Dermis microvascular lymphatic vessel endothelial cell (primary cell): ENCODE results near the gene NPY5R. TPM values are rescaled to one million over a fixed set of nuclear protein-coding genes. Genes with fewer than 3 reads are reported as not detected.

Source experiments
- DNase-seq, 2 donors: peaks; one replicate each; pipeline versions ENCODE4 v3.0.0 to v3.0.0-alpha.2; 2010; ENCODE audit warnings: low read depth in 2 of 2
- total RNA-seq: library from RNA; depleted of rRNA; stranded (reverse); fragments of >200 nt; gene quantifications from 2 replicates; pipeline ENCODE4 v1.2.1, GENCODE V29; 2014

Gene NPY5R
- total RNA-seq, 1 donor from 2014 or later: not detected

DNA sequence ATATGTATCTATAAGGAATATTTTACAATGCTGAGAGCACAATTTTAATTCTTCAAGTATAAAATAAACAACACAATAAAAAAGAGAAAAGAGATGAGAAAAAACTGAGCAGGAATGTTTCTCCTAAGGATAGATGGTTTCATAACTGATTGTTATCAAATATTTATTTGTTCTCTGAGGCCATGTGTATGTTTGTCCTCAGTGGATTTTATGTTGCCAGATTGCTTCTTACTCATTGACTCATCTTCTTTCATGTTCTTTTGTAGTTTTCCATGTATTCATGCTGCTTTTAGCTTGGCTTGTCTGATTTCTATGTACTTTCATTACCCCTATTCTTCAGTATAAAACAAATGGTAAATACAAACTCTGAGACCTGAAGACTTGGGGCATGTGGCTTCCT is 41.2 kb downstream of the NPY5R start:
- DNase-seq: no peak

GRCh38 chr4:163385466-163385865 is 41.8 kb downstream of the NPY5R start:
- DNase-seq: no peak

GRCh38 chr4:163391756-163392155 is 48.1 kb downstream of the NPY5R start:
- DNase-seq: no peak

GRCh38 chr4:163392328-163392727 is 48.6 kb downstream of the NPY5R start:
- DNase-seq: no peak

- DNase-seq: no peak
Measured at GRCh38 chr4:163393471-163393870, 49.8 kb downstream of the NPY5R start.

DNA sequence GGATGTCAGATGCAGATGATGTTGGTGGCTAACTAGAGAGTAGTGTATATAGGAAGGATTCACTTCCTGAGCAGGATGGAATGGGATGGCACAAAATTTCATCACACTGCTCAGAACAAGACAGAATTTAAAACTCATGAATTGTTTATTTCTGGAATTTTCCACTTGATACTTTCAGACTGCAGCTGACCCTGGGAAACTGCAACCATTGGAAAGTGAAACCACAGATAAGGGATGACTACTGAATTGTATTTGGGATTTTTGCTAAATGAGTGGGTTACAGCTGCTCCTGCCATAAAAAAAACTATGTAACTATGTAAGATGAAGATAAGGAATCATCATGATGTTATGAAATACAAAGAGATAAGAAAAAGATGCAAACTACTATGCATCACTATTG is 51.4 kb downstream of the NPY5R start:
- DNase-seq: no peak

DNA sequence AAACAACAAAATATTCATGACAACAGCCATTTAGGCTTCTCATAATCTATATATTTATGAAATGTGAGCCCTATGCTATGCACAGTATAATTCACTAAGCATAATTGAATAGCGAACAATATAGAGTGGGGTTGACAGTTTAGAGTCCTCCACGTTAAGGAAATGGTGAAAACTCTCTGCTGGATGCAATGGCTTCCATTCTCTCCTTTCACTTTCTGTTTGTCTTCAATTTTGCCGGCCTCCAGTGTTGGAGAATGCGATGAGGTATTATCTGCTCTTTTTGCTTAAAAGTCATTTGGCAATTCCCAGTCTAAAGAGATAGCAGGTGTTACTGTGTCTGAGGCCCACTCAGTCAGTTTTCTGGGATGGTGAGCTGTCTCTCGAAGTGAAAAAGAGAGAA is 52.1 kb downstream of the NPY5R start:
- no peak for DNase-seq

- DNase-seq: no peak
Measured at GRCh38 chr4:163398238-163398637, 54.5 kb downstream of the NPY5R start.

- no peak for DNase-seq
Measured at GRCh38 chr4:163400911-163401310, 57.2 kb downstream of the NPY5R start.

Other genes with a start within 250 kb of the NPY5R start
- gene NAF1, start 177.0 kb upstream of the NPY5R start, total RNA-seq: 5.8 and 7.3 TPM in 2 replicates
- gene NPY1R, start 11.3 kb upstream of the NPY5R start, total RNA-seq: 0.13 TPM in 1 of 2 replicates, not detected in the other
- not detected in 2 replicates for gene TKTL2, start 129.9 kb downstream of the NPY5R start, total RNA-seq
- 14.9 and 16.6 TPM in 2 replicates for gene TMA16, start 150.8 kb downstream of the NPY5R start, total RNA-seq